Breast epithelium (tissue), 4 donors: ENCODE data around the gene BABAM2. TPM values are rescaled to one million over a fixed set of nuclear protein-coding genes. Genes with fewer than 3 reads are reported as not detected.

Source experiments
- DNase-seq, 2 donors: peaks; one replicate each; pipeline ENCODE4 v3.0.0-alpha.2; 2019; ENCODE audit warnings: low spot score in 2 of 2
- H3K27ac ChIP-seq, 2 donors: fragments of 200-600 bp; sonication (generic) in 1 of 2; one replicate each; pipeline ENCODE4 v1.5.1; 2016 to 2019; ENCODE audit warnings: mild to moderate bottlenecking in 1 of 2
- H3K27me3 ChIP-seq, 2 donors: fragments of 200-600 bp; sonication (generic) in 1 of 2; one replicate each; pipeline versions ENCODE4 v1.5.1 to v1.6.0; 2017 to 2019; ENCODE audit warnings: control low read depth in 1 of 2, mild to moderate bottlenecking in 1 of 2
- H3K36me3 ChIP-seq: fragments of 200-600 bp; one replicate; pipeline ENCODE4 v1.5.1; 2019
- H3K4me1 ChIP-seq, 2 donors: fragments of 200-600 bp; sonication (generic); one replicate each; pipeline ENCODE4 v1.5.1; 2016 to 2019; ENCODE audit warnings: control low read depth in 1 of 2
- H3K4me3 ChIP-seq, 3 donors: fragments of 200-600 bp; sonication (generic); 1 replicate in 2 of 3; 2 replicates in 1 of 3; pipeline ENCODE4 v1.5.1; 2016 to 2019; ENCODE audit warnings: mild to moderate bottlenecking in 3 of 3, moderate library complexity in 2 of 3
- H3K9me3 ChIP-seq, 2 donors: fragments of 200-600 bp; sonication (generic) in 1 of 2; one replicate each; pipeline ENCODE4 v1.5.1; 2016 to 2019; ENCODE audit warnings: control low read depth in 1 of 2
- POLR2A ChIP-seq: fragments of 450-650 bp; IDR thresholded peaks from one replicate; pipeline ENCODE4 v1.6.1; 2016; ENCODE audit warnings: antibody characterized with exemption, mild to moderate bottlenecking, moderate library complexity
- POLR2AphosphoS5 ChIP-seq, 3 donors: sonication (generic); formaldehyde crosslinking; IDR thresholded peaks; one replicate each; pipeline ENCODE4 v1.6.1; 2017; ENCODE audit warnings: antibody characterized with exemption in 3 of 3
- intact Hi-C: fragments of 100-400 bp; cut with DNase I; formaldehyde crosslinking; loops from one replicate; pipeline ENCODE4 v1.15.1; 2023; ENCODE audit warnings: low total_unique reads
- total RNA-seq, 3 donors: library from RNA; depleted of rRNA; stranded (reverse); fragments of >200 nt; gene quantifications; one replicate each; pipeline ENCODE4 v1.1.0, GENCODE V29; 2016
- TF ChIP-seq, protein P1 (sequence below), 3 donors: fragments of 450-650 bp; IDR thresholded peaks; one replicate each; pipeline ENCODE4 v1.5.1; 2016 to 2017; ENCODE audit warnings: antibody characterized with exemption in 3 of 3, mild to moderate bottlenecking in 3 of 3, moderate library complexity in 3 of 3

The BABAM2 gene
- total RNA-seq, 3 donors from 2014 or later, result 34.7 to 46.2 (median 37.4) TPM

GRCh38 chr2:28084564-28084963 lies 194.0 kb downstream of the BABAM2 start:
- Histone ChIP-seq H3K36me3 (no peaks in the 10 kb centered on the region), H3K4me1 (no peaks in the 10 kb centered on the region), H3K9me3 (no peaks in the 10 kb centered on the region), H3K27me3 (no peaks in the 10 kb centered on the region), H3K27ac (no peak overlapping the region), H3K4me3 (no peak overlapping the region)
- intact Hi-C loops, result no loop called here
- TF ChIP-seq, protein P1, sequence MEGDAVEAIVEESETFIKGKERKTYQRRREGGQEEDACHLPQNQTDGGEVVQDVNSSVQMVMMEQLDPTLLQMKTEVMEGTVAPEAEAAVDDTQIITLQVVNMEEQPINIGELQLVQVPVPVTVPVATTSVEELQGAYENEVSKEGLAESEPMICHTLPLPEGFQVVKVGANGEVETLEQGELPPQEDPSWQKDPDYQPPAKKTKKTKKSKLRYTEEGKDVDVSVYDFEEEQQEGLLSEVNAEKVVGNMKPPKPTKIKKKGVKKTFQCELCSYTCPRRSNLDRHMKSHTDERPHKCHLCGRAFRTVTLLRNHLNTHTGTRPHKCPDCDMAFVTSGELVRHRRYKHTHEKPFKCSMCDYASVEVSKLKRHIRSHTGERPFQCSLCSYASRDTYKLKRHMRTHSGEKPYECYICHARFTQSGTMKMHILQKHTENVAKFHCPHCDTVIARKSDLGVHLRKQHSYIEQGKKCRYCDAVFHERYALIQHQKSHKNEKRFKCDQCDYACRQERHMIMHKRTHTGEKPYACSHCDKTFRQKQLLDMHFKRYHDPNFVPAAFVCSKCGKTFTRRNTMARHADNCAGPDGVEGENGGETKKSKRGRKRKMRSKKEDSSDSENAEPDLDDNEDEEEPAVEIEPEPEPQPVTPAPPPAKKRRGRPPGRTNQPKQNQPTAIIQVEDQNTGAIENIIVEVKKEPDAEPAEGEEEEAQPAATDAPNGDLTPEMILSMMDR (IDR thresholded peaks at IDR 0.05), result no peak
- TF ChIP-seq POLR2AphosphoS5 (IDR thresholded peaks at IDR 0.05) (no peak), POLR2A (no peak)
- DNase-seq, result no peak

DNA sequence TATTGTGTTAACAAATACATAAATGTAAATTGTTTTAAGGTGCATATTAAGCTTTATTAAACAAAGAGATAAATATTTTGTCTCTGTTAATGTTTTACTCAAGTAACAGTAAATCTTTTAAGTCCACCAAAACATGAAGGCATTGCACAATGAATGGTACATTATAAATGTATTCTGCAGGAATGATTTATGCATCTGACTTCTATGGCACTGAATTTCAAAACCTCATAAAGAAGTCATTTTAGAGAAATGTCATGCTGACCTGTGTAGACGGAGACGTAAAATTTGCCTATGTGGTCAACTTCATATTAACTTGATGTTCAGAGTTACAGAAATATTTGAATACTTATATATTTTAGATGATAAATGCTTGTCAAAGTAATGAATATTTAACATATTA lies 194.7 kb downstream of the BABAM2 start:
- intact Hi-C loops, result no loop called here
- no peaks in the 10 kb centered on the region for H3K27me3 ChIP-seq
- H3K27ac ChIP-seq, result no peak overlapping the region
- H3K9me3 ChIP-seq, result no peaks in the 10 kb centered on the region
- no peak for DNase-seq
- H3K36me3 ChIP-seq, result no peaks in the 10 kb centered on the region
- no peaks in the 10 kb centered on the region for H3K4me1 ChIP-seq
- no peak overlapping the region for H3K4me3 ChIP-seq
- TF ChIP-seq, protein P1 (IDR thresholded peaks at IDR 0.05), result no peak
- TF ChIP-seq POLR2A, result no peak
- no peak for TF ChIP-seq POLR2AphosphoS5 (IDR thresholded peaks at IDR 0.05)

DNA sequence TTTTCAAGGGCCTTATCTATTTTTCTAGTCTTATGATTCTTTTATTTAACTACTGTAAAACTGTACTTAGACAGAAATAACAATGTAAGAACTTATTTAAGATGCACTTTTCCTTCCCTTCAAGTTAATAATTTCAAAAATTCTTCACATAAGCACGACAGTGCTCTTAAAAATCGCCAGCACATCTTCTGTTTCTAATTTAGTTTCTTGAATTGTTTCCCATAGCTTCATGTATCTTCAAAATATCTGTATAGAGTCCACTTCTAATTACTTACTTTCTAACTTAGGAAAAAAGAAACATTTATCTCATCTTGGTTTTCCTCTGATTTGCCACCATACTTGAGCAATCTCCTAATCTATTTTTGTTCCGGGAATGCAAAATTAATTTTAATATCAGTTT lies 196.1 kb downstream of the BABAM2 start:
- intact Hi-C loops, result no loop called here
- no peaks in the 10 kb centered on the region for H3K4me1 ChIP-seq
- no peaks in the 10 kb centered on the region for H3K36me3 ChIP-seq
- H3K4me3 ChIP-seq, result no peak overlapping the region
- TF ChIP-seq POLR2A (no peak), POLR2AphosphoS5 (IDR thresholded peaks at IDR 0.05) (no peak)
- TF ChIP-seq, protein P1 (IDR thresholded peaks at IDR 0.05), result no peak
- H3K27me3 ChIP-seq, result no peaks in the 10 kb centered on the region
- no peaks in the 10 kb centered on the region for H3K9me3 ChIP-seq
- DNase-seq, result no peak
- H3K27ac ChIP-seq, result no peak overlapping the region

GRCh38 chr2:28088970-28089369 lies 198.4 kb downstream of the BABAM2 start:
- DNase-seq, result no peak
- no peaks in the 10 kb centered on the region for H3K4me1 ChIP-seq
- H3K4me3 ChIP-seq, result no peak overlapping the region
- no peaks in the 10 kb centered on the region for H3K9me3 ChIP-seq
- no peaks in the 10 kb centered on the region for H3K27me3 ChIP-seq
- intact Hi-C loops, result no loop called here
- H3K27ac ChIP-seq, result no peak overlapping the region
- no peak for TF ChIP-seq POLR2AphosphoS5 (IDR thresholded peaks at IDR 0.05)
- TF ChIP-seq, protein P1 (IDR thresholded peaks at IDR 0.05), result no peak
- no peak for TF ChIP-seq POLR2A
- H3K36me3 ChIP-seq, result no peaks in the 10 kb centered on the region

DNA sequence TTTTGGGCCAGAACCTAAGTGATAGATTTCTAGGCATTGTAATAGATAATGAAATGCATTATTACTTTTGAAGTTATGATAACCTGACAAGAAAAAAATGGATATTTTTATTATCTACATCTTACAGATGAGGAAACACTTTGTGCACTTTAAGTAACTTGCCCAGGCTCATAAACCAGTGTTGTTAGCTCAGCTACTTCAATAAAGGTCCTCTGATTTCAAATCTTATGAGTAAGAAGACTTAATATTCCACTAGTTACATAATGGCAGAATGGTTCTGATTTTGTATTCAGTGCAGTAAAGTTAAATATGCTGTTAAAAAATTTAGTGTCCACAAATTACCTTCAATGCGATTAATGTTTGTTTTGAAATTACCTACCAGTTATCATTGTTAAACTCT lies 199.0 kb downstream of the BABAM2 start:
- H3K4me1 ChIP-seq, result no peaks in the 10 kb centered on the region
- H3K4me3 ChIP-seq, result no peak overlapping the region
- TF ChIP-seq, protein P1 (IDR thresholded peaks at IDR 0.05), result no peak
- TF ChIP-seq POLR2AphosphoS5 (IDR thresholded peaks at IDR 0.05) (no peak), POLR2A (no peak)
- H3K36me3 ChIP-seq, result no peaks in the 10 kb centered on the region
- no peaks in the 10 kb centered on the region for H3K9me3 ChIP-seq
- DNase-seq, result no peak
- no peaks in the 10 kb centered on the region for H3K27me3 ChIP-seq
- H3K27ac ChIP-seq, result no peak overlapping the region
- intact Hi-C loops, result no loop called here
